ENCODE measurements around the gene PRKAB2. TPM values are rescaled to one million over a fixed set of nuclear protein-coding genes. Genes with fewer than 3 reads are reported as not detected.
"Not testable (repeated sequence)": the region's sequence is repeated elsewhere in the genome, so short reads cannot be mapped to it uniquely, and the experiment has no call there.

The PRKAB2 gene
- total and polyA plus RNA-seq, 9 of the 15 experiments (the other 6 are each of a cell fraction or from before 2014, with no cell fraction given), result 2.3 to 20.8 (median 7.9) TPM

GRCh38 chr1:147162093-147162492 lies 10.2 kb downstream of the PRKAB2 start (continued):
- TF ChIP-seq USF1 (CRISPR knock-in tag; IDR thresholded peaks at IDR 0.05), result no peak

- H3K4me1 ChIP-seq (replicated peaks in 1 of 2; ENCODE audit: control insufficient read depth in 2 of 2, insufficient read depth in 2 of 2, low read length in 2 of 2); intact Hi-C loops (cut with micrococcal nuclease); H3K27me3 ChIP-seq (ENCODE audit: control insufficient read depth in 2 of 2, insufficient read depth in 2 of 2, low read length in 2 of 2); in situ Hi-C loops (cut with MboI); H2AFZ ChIP-seq (ENCODE audit: low read depth, low read length); H3K9ac ChIP-seq (ENCODE audit: insufficient read depth in 1 of 2, low read depth in 2 of 2, low read length in 2 of 2); H3K4me2 ChIP-seq (ENCODE audit: insufficient read depth, low read length); H4K20me1 ChIP-seq (replicated peaks; ENCODE audit: control insufficient read depth, insufficient read depth, low read length); H3K4me3 ChIP-seq; H3K9me3 ChIP-seq (replicated peaks; ENCODE audit: control insufficient read depth, insufficient read depth, low read depth, low read length); CTCF ChIA-PET (ENCODE audit: low intra/inter-chr PET ratio); H3K9me1 ChIP-seq (ENCODE audit: control insufficient read depth, insufficient read depth, low read length); BruUV-seq (replicated peaks); H3K79me2 ChIP-seq (ENCODE audit: control insufficient read depth, insufficient read depth, low read length); TF ChIP-seq ATF3 (CRISPR knock-in tag; conservative IDR thresholded peaks at IDR 0.05); JUN (CRISPR knock-in tag; IDR thresholded peaks at IDR 0.05; ENCODE audit: borderline replicate concordance); JUND (tag; IDR thresholded peaks at IDR 0.05; ENCODE audit: borderline replicate concordance, low read depth, low read length): not testable (repeated sequence)
- Histone ChIP-seq H3K27ac (ENCODE audit: extremely low read depth, low read depth, low read length) (0 out of 3 replicates have a peak overlapping the region, but pooled peaks have one; percentile 8), H3K36me3 (ENCODE audit: control insufficient read depth, insufficient read depth, low read length) (peaks cover 37% of the 10 kb centered on the region; the same call in 2 of the 3 replicates)
- POLR2A ChIA-PET, result interaction anchor here (1.2 kb wide), 1 partner anchor 9 kb away, joined by 3 read pairs; no protein-coding TSS in a partner anchor
- DNase-seq (ENCODE audit: extremely low read depth in 1 of 4, low spot score in 3 of 4), result peak in 1 of 4 experiments; percentile 51
- peak; percentile 81 for ATAC-seq
- 83% methylated on average over 2 of the region's 2 CpGs for WGBS (ENCODE audit: insufficient coverage, low coverage, missing lambda C conversion rate)
- TF ChIP-seq ATF3 (IDR thresholded peaks at IDR 0.05), result peak; percentile 72; the same call in 1 of the 2 replicates
- 0 out of 2 replicates have a peak, but pooled peaks have one; percentile 26 for TF ChIP-seq JUN (IDR thresholded peaks at IDR 0.05; ENCODE audit: borderline replicate concordance, low read depth, low read length)
- TF ChIP-seq ZNF316 (IDR thresholded peaks at IDR 0.05), result peak; percentile 80
- 0 out of 2 replicates have a peak, but pooled peaks have one; percentile 24 for TF ChIP-seq BACH1 (tag; IDR thresholded peaks at IDR 0.05)
- peak; percentile 66 for TF ChIP-seq FOSL1 (tag; conservative IDR thresholded peaks at IDR 0.05)
- peak; percentile 83 for TF ChIP-seq C11orf30 (IDR thresholded peaks at IDR 0.05; ENCODE audit: low read depth)
- peak; percentile 74 for TF ChIP-seq MAFG (tag; conservative IDR thresholded peaks at IDR 0.05)
- peak; percentile 48 for TF ChIP-seq DACH1 (IDR thresholded peaks at IDR 0.05; ENCODE audit: partially characterized antibody)
- TF ChIP-seq CBFA2T2 (conservative IDR thresholded peaks at IDR 0.05), result 0 out of 2 replicates have a peak, but pooled peaks have one; percentile 22
- TF ChIP-seq ARID1B (IDR thresholded peaks at IDR 0.05), result peak; percentile 55
- peak; percentile 65 for TF ChIP-seq NFE2 (IDR thresholded peaks at IDR 0.05; ENCODE audit: low read depth)
- 0 out of 2 replicates have a peak, but pooled peaks have one; percentile 24 for TF ChIP-seq DPF2 (IDR thresholded peaks at IDR 0.05)
- 0 out of 2 replicates have a peak, but pooled peaks have one; percentile 19 for TF ChIP-seq JUND (IDR thresholded peaks at IDR 0.05; ENCODE audit: borderline replicate concordance, low read depth, low read length)
- 0 out of 2 replicates have a peak, but pooled peaks have one; percentile 9 for TF ChIP-seq VEZF1 (CRISPR knock-in tag; IDR thresholded peaks at IDR 0.05)
- TF ChIP-seq MAFF (IDR thresholded peaks at IDR 0.05; ENCODE audit: low read length), result peak; percentile 18; the same call in 1 of the 2 replicates
- peak; percentile 91 for FAIRE-seq
Measured at GRCh38 chr1:147157116-147157515, 15.2 kb downstream of the PRKAB2 start.
